ENCODE measurements around the gene GRPEL1.

Gene GRPEL1

GRCh38 chr4:7062816-7063215 is 5.0 kb downstream of the GRPEL1 start:
- DNase-seq: no peak

- DNase-seq: no peak
Observed at GRCh38 chr4:7061815-7062214, 6.0 kb downstream of the GRPEL1 start.

DNA sequence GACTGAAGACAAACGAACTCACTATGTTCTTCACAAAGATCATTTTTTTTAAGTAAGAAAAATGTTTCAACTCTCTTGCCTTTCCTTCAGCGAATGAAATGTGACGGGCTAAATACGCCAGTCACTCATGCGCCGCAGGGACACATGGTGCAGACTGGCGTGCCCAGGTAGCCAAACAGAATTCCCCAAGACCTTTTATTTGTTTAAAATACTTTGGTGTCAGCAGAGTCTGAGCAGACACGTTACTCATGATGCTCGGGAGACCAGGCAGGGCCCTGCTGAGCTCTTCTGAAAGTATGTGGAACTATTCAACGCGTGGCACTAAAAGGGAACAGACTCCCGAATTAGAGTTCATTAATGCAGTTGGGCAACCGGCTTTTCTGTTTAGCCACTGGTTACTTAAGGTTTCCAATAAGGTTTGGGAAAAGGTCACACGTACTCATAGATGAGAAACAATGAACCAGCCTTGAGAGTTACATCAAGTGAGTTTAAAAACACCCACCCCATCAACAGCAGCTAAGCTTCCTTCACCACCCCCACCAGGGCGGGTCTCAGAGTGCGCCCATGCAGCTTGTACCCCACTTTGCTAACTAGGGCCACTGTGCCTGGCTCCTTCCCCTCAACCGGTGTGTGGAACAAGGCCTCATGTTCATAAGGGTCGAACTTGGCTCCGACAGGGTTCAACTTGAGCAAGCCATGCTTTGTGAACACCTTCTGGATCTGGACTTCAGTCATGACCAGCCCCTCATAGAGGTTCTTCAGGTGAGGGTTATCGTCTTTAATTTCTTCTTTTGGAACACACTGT is 7.3 kb downstream of the GRPEL1 start:
- no peak for DNase-seq

GRCh38 chr4:7059662-7060061 is 8.2 kb downstream of the GRPEL1 start:
- DNase-seq: no peak

DNA sequence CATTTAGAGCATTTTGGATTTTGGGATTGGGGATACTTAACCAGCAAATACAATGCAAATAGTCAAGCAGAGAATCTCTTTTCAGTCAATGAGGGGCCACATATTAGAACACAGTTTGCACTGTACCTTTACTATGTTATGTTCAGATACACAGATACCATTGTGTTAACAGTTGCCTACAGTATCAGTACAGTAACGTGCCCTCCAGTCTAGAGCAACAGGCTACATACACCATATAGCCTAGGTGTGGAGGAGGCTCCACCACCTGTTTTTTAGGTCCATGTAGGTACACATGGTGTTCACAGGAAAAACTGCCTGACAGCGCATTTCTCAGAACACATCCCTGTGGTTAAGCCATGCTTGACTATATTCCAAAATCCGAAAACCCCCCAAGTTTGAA is 9.1 kb downstream of the GRPEL1 start:
- DNase-seq: no peak

GRCh38 chr4:7055990-7056325 is 11.9 kb downstream of the GRPEL1 start:
- DNase-seq: no peak

DNA sequence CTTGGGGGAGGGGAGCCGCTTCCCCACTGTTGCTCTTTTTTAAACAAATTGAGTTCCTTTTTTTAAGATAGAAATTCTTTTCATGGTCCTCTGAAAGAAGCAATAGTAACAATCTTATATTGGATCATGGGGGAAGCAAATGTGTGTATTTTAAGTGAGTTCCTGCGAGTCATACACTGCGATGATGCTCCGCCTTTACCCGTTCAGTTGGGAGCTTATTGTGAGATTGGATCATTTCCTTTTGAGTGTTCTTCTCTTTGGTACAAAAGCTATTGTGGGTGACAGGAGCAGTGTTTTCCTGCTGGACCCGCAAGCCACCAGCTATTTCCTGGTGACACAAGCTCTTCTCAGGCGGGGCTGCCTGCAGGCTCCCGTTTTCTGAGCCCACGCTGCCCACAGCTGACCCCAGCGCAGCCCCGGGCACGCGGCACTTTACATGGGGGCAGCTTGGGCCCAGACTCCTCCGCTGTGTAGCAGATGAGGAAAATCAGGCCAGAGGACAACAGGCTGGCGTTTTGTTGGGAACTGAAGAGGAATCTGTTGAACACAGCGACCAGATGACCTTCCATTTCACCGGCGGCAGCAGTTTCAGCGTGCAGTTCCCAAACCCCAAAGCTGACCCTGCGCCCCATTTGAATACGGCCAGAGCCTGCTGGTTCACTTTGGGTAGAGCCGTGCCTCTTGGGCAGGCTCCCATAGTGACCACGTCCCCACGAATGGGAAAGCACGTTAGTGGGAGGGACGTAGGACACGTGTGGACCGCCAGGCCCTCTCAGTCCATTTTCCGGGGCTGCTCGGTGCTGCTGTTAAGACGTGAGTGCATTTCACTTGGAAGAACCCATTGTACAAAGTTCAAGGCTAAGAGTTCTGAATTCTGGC is 12.5 kb downstream of the GRPEL1 start:
- no peak for DNase-seq

- DNase-seq: no peak
Observed at GRCh38 chr4:7054106-7054880, 13.6 kb downstream of the GRPEL1 start.

- DNase-seq: no peak
Observed at GRCh38 chr4:7052923-7053715, 14.7 kb downstream of the GRPEL1 start.

GRCh38 chr4:7052313-7052712 is 15.6 kb downstream of the GRPEL1 start:
- no peak for DNase-seq

DNA sequence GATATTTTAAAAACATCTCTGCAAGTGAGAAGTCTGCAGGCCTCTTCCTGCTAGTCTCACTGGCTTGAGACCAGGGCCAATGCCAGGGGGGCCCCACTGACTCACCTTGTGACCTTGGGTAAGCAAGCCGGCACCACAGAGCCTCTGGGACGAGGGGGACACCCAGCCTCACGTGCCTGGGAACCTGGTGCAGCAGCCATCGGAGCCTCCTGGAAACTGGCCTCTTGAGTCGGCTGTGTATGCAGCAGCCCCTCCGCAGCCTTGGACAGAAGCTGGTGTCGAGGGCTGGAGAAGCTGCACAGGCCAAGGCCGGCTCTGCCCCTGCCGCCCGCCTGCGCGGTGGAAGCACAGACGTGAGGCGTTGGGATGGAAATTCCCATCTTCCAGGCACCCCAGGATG is 16.0 kb downstream of the GRPEL1 start:
- no peak for DNase-seq

DNA sequence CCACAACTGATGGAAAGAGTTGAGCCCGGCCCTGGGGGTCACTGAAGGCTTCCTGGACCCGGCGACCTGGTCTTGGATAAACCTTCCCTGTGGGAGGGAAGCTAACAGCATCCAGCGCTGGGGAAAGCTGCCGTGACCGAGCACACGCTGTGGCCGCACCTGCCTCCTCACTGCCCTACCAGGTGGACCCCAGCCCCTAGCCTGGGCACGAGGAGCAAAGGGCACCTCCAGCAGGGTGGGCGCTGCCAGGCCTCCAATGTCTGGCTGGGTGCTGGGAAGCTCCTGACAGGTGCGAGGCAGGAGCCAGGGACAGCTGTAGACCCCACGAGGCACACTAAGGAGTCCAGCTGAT is 16.7 kb downstream of the GRPEL1 start:
- DNase-seq: no peak

DNA sequence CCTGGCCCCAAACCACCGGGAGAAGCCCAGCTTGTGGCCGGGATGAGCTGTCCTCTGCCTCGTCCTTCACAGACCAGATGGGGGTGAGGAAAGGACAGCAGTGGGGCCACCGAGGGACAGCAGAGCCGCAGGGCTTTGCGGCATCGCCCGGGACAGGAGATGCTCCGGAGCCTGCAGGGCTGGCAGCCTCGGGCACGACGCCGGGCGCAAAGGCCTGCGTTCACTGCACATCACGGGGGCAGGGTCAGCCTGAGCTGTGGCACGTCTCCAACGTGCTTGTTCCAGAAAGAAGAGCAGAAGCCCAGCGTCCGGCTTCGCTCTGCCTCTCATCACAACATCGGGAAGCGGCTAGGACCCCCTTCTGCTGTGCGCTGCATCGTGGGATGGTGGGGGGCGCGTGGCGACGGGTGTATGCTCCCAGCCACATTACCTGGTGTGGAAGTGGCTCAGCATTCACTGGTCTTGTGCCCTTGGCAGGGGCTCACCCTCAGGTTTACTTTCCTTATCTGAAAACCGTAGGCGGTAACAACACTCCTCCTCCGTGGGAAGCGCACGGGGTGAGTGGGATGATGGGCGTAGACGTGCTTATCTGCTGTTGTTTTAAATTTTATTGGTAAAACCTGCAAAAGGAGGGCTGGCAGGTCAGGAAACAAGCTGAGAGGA is 17.3 kb downstream of the GRPEL1 start:
- DNase-seq: no peak

DNA sequence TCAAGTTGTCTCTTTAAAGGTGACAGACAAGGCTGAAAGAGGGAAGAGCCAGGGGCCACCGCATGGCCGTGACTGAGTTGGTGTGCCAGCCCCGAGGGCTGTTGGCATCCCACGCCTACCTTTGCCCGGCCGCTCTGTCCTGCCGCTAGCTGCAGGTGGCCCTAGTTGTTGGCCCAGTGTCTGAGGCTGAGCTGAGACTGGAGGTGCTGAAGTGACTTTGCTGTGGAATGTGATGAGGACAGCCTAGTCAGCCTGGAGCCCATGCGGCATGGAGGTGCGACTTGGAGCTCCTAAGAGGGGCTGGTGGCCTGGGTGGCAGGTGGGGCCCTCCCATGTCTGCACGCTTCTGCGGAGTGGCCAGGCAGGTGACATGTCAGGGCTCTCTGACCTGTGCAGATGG is 18.1 kb downstream of the GRPEL1 start:
- no peak for DNase-seq

GRCh38 chr4:7049295-7049694 is 18.6 kb downstream of the GRPEL1 start:
- no peak for DNase-seq

- DNase-seq: no peak
Observed at GRCh38 chr4:7048642-7049041, 19.2 kb downstream of the GRPEL1 start.

DNA sequence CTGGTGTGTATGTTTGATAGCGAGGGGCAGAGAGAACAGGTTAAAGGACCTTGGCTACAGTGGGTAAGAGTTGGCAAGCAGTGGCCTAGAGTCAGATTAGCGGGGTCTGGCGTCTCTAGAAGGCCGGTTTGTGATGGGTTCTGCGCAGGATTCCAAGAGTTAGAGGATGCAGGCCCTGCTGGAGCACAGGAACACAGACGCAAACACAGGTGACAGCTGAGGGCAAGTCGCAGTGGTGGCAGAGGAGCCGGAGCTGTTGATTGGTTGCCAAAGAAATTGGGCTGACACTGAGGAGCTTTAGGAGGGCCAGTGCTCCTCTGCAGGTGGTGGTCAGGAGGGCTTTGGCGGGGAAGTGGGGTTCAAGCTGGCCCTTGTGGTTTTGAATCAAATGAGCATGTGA is 20.9 kb downstream of the GRPEL1 start:
- DNase-seq: no peak

GRCh38 chr4:7045961-7046921 is 21.6 kb downstream of the GRPEL1 start:
- no peak for DNase-seq

DNA sequence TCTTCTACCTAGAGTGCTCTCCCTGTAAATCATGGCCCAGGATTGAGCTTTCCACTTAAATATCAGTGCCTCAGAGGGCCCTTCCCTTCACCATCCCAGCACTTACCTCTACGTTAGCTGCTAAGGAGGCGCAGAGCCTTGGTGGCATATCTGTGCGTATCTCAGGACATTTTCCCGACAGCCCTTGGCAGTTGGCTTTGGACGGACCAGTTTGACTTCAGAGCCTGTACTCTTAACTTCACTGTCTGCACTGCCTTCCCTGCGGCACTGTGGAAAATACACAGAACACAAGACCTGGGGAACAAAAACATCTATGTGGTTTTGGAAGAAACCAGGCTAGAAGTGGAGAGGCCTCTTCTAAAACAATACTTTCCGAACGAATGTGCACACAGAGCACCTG is 22.3 kb downstream of the GRPEL1 start:
- no peak for DNase-seq

DNA sequence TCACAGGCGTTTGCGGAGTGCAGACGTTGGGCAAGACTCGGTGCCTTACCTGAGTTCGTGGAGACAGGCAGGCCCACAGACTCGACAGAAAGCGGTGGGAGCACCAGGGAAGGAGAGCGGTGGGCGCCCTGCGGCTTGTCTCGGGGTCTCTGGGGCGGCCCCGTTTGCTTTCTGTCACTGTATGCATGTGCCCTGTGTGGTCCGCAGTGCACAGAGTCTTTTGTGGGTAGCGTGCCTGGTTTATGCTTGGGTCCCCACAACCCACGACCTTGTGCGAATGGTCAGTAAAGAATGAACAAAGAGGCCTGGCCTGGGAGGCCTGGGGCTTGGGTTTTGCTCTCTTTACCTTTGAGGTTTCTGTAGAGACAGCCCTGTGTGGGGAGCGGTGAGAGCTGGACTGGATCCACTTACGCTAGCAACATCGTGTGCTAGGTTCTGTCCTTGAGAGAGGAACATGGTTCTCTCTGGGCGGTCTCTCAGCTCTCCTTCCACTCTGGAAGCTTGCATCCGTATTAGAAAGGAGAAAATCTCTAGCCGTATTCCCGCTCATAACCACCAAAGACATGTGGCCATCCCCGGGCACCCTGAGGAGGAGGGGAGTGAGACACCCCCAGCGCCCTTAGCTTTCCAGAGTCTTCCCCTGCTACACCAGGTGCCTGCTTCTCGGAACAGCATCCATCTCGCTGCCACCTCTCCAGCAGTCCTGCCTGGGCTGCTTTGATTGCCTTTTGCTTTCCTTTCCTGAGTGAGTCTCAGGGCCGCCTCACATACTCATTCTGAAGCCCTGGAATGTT is 23.5 kb downstream of the GRPEL1 start:
- DNase-seq: no peak
